HepG2 (cell line): ENCODE results near the gene NRL. TPM values are rescaled to one million over a fixed set of nuclear protein-coding genes. Genes with fewer than 3 reads are reported as not detected.

ENCODE experiments used
- DDIT3 ChIP-seq: sonication (generic); formaldehyde crosslinking; IDR thresholded peaks from 2 replicates; pipeline ENCODE4 v1.4.0; 2020; ENCODE audit warnings: mild to moderate bottlenecking, missing genetic modification reagents
- ETS1 ChIP-seq: sonication (generic); formaldehyde crosslinking; IDR thresholded peaks from 2 replicates; pipeline ENCODE4 v1.4.0; 2020; ENCODE audit warnings: missing genetic modification reagents
- GPN1 ChIP-seq: sonication (generic); formaldehyde crosslinking; IDR thresholded peaks from 2 replicates; pipeline ENCODE4 v1.5.1; 2020; ENCODE audit warnings: missing genetic modification reagents, borderline replicate concordance
- HOXA5 ChIP-seq: sonication (generic); formaldehyde crosslinking; IDR thresholded peaks from 2 replicates; pipeline ENCODE4 v1.4.0; 2020; ENCODE audit warnings: missing genetic modification reagents
- MAX ChIP-seq: IDR thresholded peaks from 2 replicates; pipeline ENCODE4 v1.6.1; 2012; ENCODE audit warnings: inconsistent platforms
- SRF ChIP-seq: IDR thresholded peaks from 2 replicates; pipeline ENCODE4 v1.6.1; 2011; ENCODE audit warnings: mild to moderate bottlenecking, low read depth, low read length, moderate library complexity
- TERF1 ChIP-seq: sonication (generic); formaldehyde crosslinking; IDR thresholded peaks from 2 replicates; pipeline ENCODE4 v1.8.0; 2022; ENCODE audit warnings: mild to moderate bottlenecking, missing genetic modification reagents, moderate library complexity
- ZBTB25 ChIP-seq: IDR thresholded peaks from 2 replicates; pipeline ENCODE4 v1.6.1; 2018; ENCODE audit warnings: missing genetic modification reagents
- ZFP37 ChIP-seq: sonication (generic); formaldehyde crosslinking; IDR thresholded peaks from 2 replicates; pipeline ENCODE4 v1.4.0; 2020; ENCODE audit warnings: missing genetic modification reagents, borderline replicate concordance
- ZNF430 ChIP-seq: sonication (generic); formaldehyde crosslinking; IDR thresholded peaks from 2 replicates; pipeline ENCODE4 v1.9.0; 2021; ENCODE audit warnings: mild to moderate bottlenecking, missing genetic modification reagents
- ZNF609 ChIP-seq: sonication (generic); formaldehyde crosslinking; IDR thresholded peaks from 2 replicates; pipeline ENCODE4 v1.4.0; 2020; ENCODE audit warnings: mild to moderate bottlenecking, missing genetic modification reagents, borderline replicate concordance
- ZSCAN20 ChIP-seq: sonication (generic); formaldehyde crosslinking; IDR thresholded peaks from 2 replicates; pipeline ENCODE4 v1.4.0; 2020; ENCODE audit warnings: missing genetic modification reagents, mild to moderate bottlenecking, borderline replicate concordance
- polyA plus RNA-seq, 8 experiments: library from polyadenylated mRNA; depleted of rRNA in 3 of 8; stranded (reverse) in 7 of 8; unstranded in 1 of 8; fragments of >200 nt; fragmentation: Illumina TruSeq in 4 of 8; extraction: Trizol in 4 of 8; gene quantifications; 2 replicates each; pipeline versions ENCODE4 v1.2.1 to v1.2.3, GENCODE V29; 2011 to 2016; ENCODE audit warnings: low read depth in 4 of 8, missing spikeins in 1 of 8, mixed read lengths in 1 of 8; ENCODE audit not compliant: insufficient read depth in 1 of 8
- total RNA-seq, 5 experiments: library from RNA; depleted of rRNA; stranded (reverse); fragments of >200 nt; fragmentation: Illumina TruSeq; extraction: Trizol; gene quantifications; 2 replicates each; pipeline ENCODE4 v1.2.3, GENCODE V29; 2016; ENCODE audit warnings: low read depth in 1 of 5

NRL gene
- total and polyA plus RNA-seq, 2 of the 13 experiments (the other 11 are each of a cell fraction or from before 2014, with no cell fraction given), result 2.5 to 4.7 TPM

GRCh38 chr14:24146978-24147760 is 32.4 kb upstream of the NRL start, which contains the start of gene RNF31 (continued):
- TF ChIP-seq ETS1 (peak; percentile 19; the same call in 1 of the 2 replicates), ZNF430 (no peak), ZNF609 (CRISPR knock-in tag) (0 out of 2 replicates have a peak, but pooled peaks have one; percentile 5), TERF1 (CRISPR knock-in tag) (peak; percentile 86; the same call in 1 of the 2 replicates), DDIT3 (no peak), HOXA5 (CRISPR knock-in tag) (peak; percentile 67; the same call in 1 of the 2 replicates), MAX (no peak), ZBTB25 (no peak), ZFP37 (CRISPR knock-in tag) (0 out of 2 replicates have a peak, but pooled peaks have one; percentile 11), SRF (peak; percentile 63; the same call in 1 of the 2 replicates), ZSCAN20 (CRISPR knock-in tag) (peak; percentile 89; the same call in 1 of the 2 replicates), GPN1 (CRISPR knock-in tag) (0 out of 2 replicates have a peak, but pooled peaks have one; percentile 38)
